ENCODE measurements around the gene GPBP1.
"Not testable (repeated sequence)": the region's sequence is repeated elsewhere in the genome, so short reads cannot be mapped to it uniquely, and the experiment has no call there.

Gene GPBP1

GRCh38 chr5:57258943-57259342 is 85.1 kb downstream of the GPBP1 start:
- Histone ChIP-seq H3K36me3 (ENCODE audit: insufficient read depth, low read depth, low read length) (peaks cover 98% of the 10 kb centered on the region), H3K27ac (ENCODE audit: low read length) (no peak overlapping the region), H3K4me3 (ENCODE audit: low read length) (no peak overlapping the region), H3K9ac (ENCODE audit: low read depth, low read length) (no peak overlapping the region), H3K27me3 (ENCODE audit: insufficient read depth, low read length) (no peaks in the 10 kb centered on the region), H3K9me3 (ENCODE audit: insufficient read depth, low read depth, low read length) (no peaks in the 10 kb centered on the region), H3K4me1 (ENCODE audit: insufficient read depth, low read length) (no peaks in the 10 kb centered on the region)

GRCh38 chr5:57259704-57260103 is 85.8 kb downstream of the GPBP1 start:
- Histone ChIP-seq H3K27me3 (ENCODE audit: insufficient read depth, low read length) (no peaks in the 10 kb centered on the region), H3K27ac (ENCODE audit: low read length) (no peak overlapping the region), H3K36me3 (ENCODE audit: insufficient read depth, low read depth, low read length) (peaks cover 98% of the 10 kb centered on the region), H3K4me3 (ENCODE audit: low read length) (no peak overlapping the region), H3K9me3 (ENCODE audit: insufficient read depth, low read depth, low read length) (no peaks in the 10 kb centered on the region), H3K4me1 (ENCODE audit: insufficient read depth, low read length) (no peaks in the 10 kb centered on the region), H3K9ac (ENCODE audit: low read depth, low read length) (no peak overlapping the region)

- no peak overlapping the region for H3K4me3 ChIP-seq (ENCODE audit: low read length)
- H3K4me1 ChIP-seq (ENCODE audit: insufficient read depth, low read length), result no peaks in the 10 kb centered on the region
- H3K27ac ChIP-seq (ENCODE audit: low read length), result no peak overlapping the region
- peaks cover 72% of the 10 kb centered on the region for H3K36me3 ChIP-seq (ENCODE audit: insufficient read depth, low read depth, low read length)
- H3K9ac ChIP-seq (ENCODE audit: low read depth, low read length), result no peak overlapping the region
- no peaks in the 10 kb centered on the region for H3K27me3 ChIP-seq (ENCODE audit: insufficient read depth, low read length)
- no peaks in the 10 kb centered on the region for H3K9me3 ChIP-seq (ENCODE audit: insufficient read depth, low read depth, low read length)
Measured at GRCh38 chr5:57262541-57262940, 88.7 kb downstream of the GPBP1 start.

- H3K9ac ChIP-seq (ENCODE audit: low read depth, low read length), result no peak overlapping the region
- no peaks in the 10 kb centered on the region for H3K27me3 ChIP-seq (ENCODE audit: insufficient read depth, low read length)
- H3K9me3 ChIP-seq (ENCODE audit: insufficient read depth, low read depth, low read length), result no peaks in the 10 kb centered on the region
- H3K27ac ChIP-seq (ENCODE audit: low read length), result no peak overlapping the region
- peaks cover 19% of the 10 kb centered on the region for H3K36me3 ChIP-seq (ENCODE audit: insufficient read depth, low read depth, low read length)
- no peak overlapping the region for H3K4me3 ChIP-seq (ENCODE audit: low read length)
- H3K4me1 ChIP-seq (ENCODE audit: insufficient read depth, low read length), result no peaks in the 10 kb centered on the region
Measured at GRCh38 chr5:57267805-57268204, 93.9 kb downstream of the GPBP1 start.

- Histone ChIP-seq H3K27ac (ENCODE audit: low read length) (no peak overlapping the region), H3K36me3 (ENCODE audit: insufficient read depth, low read depth, low read length) (no peaks in the 10 kb centered on the region), H3K9ac (ENCODE audit: low read depth, low read length) (no peak overlapping the region), H3K9me3 (ENCODE audit: insufficient read depth, low read depth, low read length) (no peaks in the 10 kb centered on the region), H3K4me3 (ENCODE audit: low read length) (no peak overlapping the region), H3K27me3 (ENCODE audit: insufficient read depth, low read length) (no peaks in the 10 kb centered on the region), H3K4me1 (ENCODE audit: insufficient read depth, low read length) (no peaks in the 10 kb centered on the region)
Measured at GRCh38 chr5:57276353-57276752, 102.5 kb downstream of the GPBP1 start.

- no peak overlapping the region for H3K4me3 ChIP-seq (ENCODE audit: low read length)
- H3K27me3 ChIP-seq (ENCODE audit: insufficient read depth, low read length), result no peaks in the 10 kb centered on the region
- H3K9ac ChIP-seq (ENCODE audit: low read depth, low read length), result no peak overlapping the region
- H3K4me1 ChIP-seq (ENCODE audit: insufficient read depth, low read length), result no peaks in the 10 kb centered on the region
- H3K27ac ChIP-seq (ENCODE audit: low read length), result no peak overlapping the region
- no peaks in the 10 kb centered on the region for H3K9me3 ChIP-seq (ENCODE audit: insufficient read depth, low read depth, low read length)
- H3K36me3 ChIP-seq (ENCODE audit: insufficient read depth, low read depth, low read length), result no peaks in the 10 kb centered on the region
Measured at GRCh38 chr5:57277085-57277484, 103.2 kb downstream of the GPBP1 start.

GRCh38 chr5:57280853-57281252 is 107.0 kb downstream of the GPBP1 start:
- Histone ChIP-seq H3K36me3 (ENCODE audit: insufficient read depth, low read depth, low read length) (no peaks in the 10 kb centered on the region), H3K9me3 (ENCODE audit: insufficient read depth, low read depth, low read length) (no peaks in the 10 kb centered on the region)

GRCh38 chr5:57285084-57285483 is 111.2 kb downstream of the GPBP1 start:
- not testable (repeated sequence) for H3K36me3 ChIP-seq (ENCODE audit: insufficient read depth, low read depth, low read length); H3K4me3 ChIP-seq (ENCODE audit: low read length); H3K9me3 ChIP-seq (ENCODE audit: insufficient read depth, low read depth, low read length); H3K27me3 ChIP-seq (ENCODE audit: insufficient read depth, low read length); H3K4me1 ChIP-seq (ENCODE audit: insufficient read depth, low read length); H3K27ac ChIP-seq (ENCODE audit: low read length); H3K9ac ChIP-seq (ENCODE audit: low read depth, low read length)

More at GRCh38 chr5:57280853-57281252, 107.0 kb downstream of the GPBP1 start:
- no peak overlapping the region for H3K9ac ChIP-seq (ENCODE audit: low read depth, low read length)
- H3K27me3 ChIP-seq (ENCODE audit: insufficient read depth, low read length), result no peaks in the 10 kb centered on the region
- no peak overlapping the region for H3K4me3 ChIP-seq (ENCODE audit: low read length)
- H3K4me1 ChIP-seq (ENCODE audit: insufficient read depth, low read length), result no peaks in the 10 kb centered on the region
- no peak overlapping the region for H3K27ac ChIP-seq (ENCODE audit: low read length)

- Histone ChIP-seq H3K27ac (ENCODE audit: low read length) (no peak overlapping the region), H3K27me3 (ENCODE audit: insufficient read depth, low read length) (no peaks in the 10 kb centered on the region), H3K4me3 (ENCODE audit: low read length) (no peak overlapping the region), H3K9ac (ENCODE audit: low read depth, low read length) (no peak overlapping the region), H3K9me3 (ENCODE audit: insufficient read depth, low read depth, low read length) (no peaks in the 10 kb centered on the region), H3K36me3 (ENCODE audit: insufficient read depth, low read depth, low read length) (no peaks in the 10 kb centered on the region), H3K4me1 (ENCODE audit: insufficient read depth, low read length) (peaks cover 7% of the 10 kb centered on the region; the same call in 1 of the 2 replicates)
Measured at GRCh38 chr5:57291894-57292293, 118.0 kb downstream of the GPBP1 start.

GRCh38 chr5:57292336-57292735 is 118.5 kb downstream of the GPBP1 start:
- no peak overlapping the region for H3K27ac ChIP-seq (ENCODE audit: low read length)
- no peaks in the 10 kb centered on the region for H3K9me3 ChIP-seq (ENCODE audit: insufficient read depth, low read depth, low read length)
- H3K36me3 ChIP-seq (ENCODE audit: insufficient read depth, low read depth, low read length), result no peaks in the 10 kb centered on the region
- H3K27me3 ChIP-seq (ENCODE audit: insufficient read depth, low read length), result no peaks in the 10 kb centered on the region
- peaks cover 7% of the 10 kb centered on the region; the same call in 1 of the 2 replicates for H3K4me1 ChIP-seq (ENCODE audit: insufficient read depth, low read length)
- H3K4me3 ChIP-seq (ENCODE audit: low read length), result no peak overlapping the region
- H3K9ac ChIP-seq (ENCODE audit: low read depth, low read length), result no peak overlapping the region

- no peak overlapping the region for H3K9ac ChIP-seq (ENCODE audit: low read depth, low read length)
- no peaks in the 10 kb centered on the region for H3K9me3 ChIP-seq (ENCODE audit: insufficient read depth, low read depth, low read length)
- H3K4me1 ChIP-seq (ENCODE audit: insufficient read depth, low read length), result peaks cover 7% of the 10 kb centered on the region; the same call in 1 of the 2 replicates
- no peak overlapping the region for H3K4me3 ChIP-seq (ENCODE audit: low read length)
- H3K27me3 ChIP-seq (ENCODE audit: insufficient read depth, low read length), result no peaks in the 10 kb centered on the region
- H3K27ac ChIP-seq (ENCODE audit: low read length), result no peak overlapping the region
- no peaks in the 10 kb centered on the region for H3K36me3 ChIP-seq (ENCODE audit: insufficient read depth, low read depth, low read length)
Measured at GRCh38 chr5:57298295-57298984, 124.6 kb downstream of the GPBP1 start.

- no peak overlapping the region for H3K4me3 ChIP-seq (ENCODE audit: low read length)
- no peak overlapping the region for H3K9ac ChIP-seq (ENCODE audit: low read depth, low read length)
- no peaks in the 10 kb centered on the region for H3K36me3 ChIP-seq (ENCODE audit: insufficient read depth, low read depth, low read length)
- H3K9me3 ChIP-seq (ENCODE audit: insufficient read depth, low read depth, low read length), result no peaks in the 10 kb centered on the region
- peaks cover 1% of the 10 kb centered on the region; the same call in 1 of the 2 replicates for H3K4me1 ChIP-seq (ENCODE audit: insufficient read depth, low read length)
- H3K27ac ChIP-seq (ENCODE audit: low read length), result no peak overlapping the region
- no peaks in the 10 kb centered on the region for H3K27me3 ChIP-seq (ENCODE audit: insufficient read depth, low read length)
Measured at GRCh38 chr5:57298985-57299491, 125.2 kb downstream of the GPBP1 start.

Measured in iPS-20b (cell line).